Neural crest cell (in vitro differentiated cells): Measurements from ENCODE around the gene SELE. TPM values are rescaled to one million over a fixed set of nuclear protein-coding genes. Genes with fewer than 3 reads are reported as not detected.

Source experiments
- DNase-seq: peaks from one replicate; pipeline ENCODE4 v3.0.0; 2021; ENCODE audit warnings: low read depth, mixed read lengths, low spot score
- H3K27ac Mint-ChIP-seq: one replicate; pipeline ENCODE4 v1.8.0; 2021; ENCODE audit warnings: mild to moderate bottlenecking, mixed read lengths; ENCODE audit not compliant: unreplicated experiment
- H3K27me3 Mint-ChIP-seq: 2 replicates; pipeline ENCODE4 v1.8.0; 2021; ENCODE audit warnings: low read depth, mild to moderate bottlenecking, mixed read lengths
- H3K36me3 Mint-ChIP-seq: 2 replicates; pipeline ENCODE4 v1.8.0; 2021; ENCODE audit warnings: low read depth, mild to moderate bottlenecking, mixed read lengths
- H3K4me1 Mint-ChIP-seq: 2 replicates; pipeline ENCODE4 v1.8.0; 2021; ENCODE audit warnings: mixed read lengths
- H3K4me3 Mint-ChIP-seq: one replicate; pipeline ENCODE4 v1.8.0; 2021; ENCODE audit warnings: mild to moderate bottlenecking, mixed read lengths
- H3K9me3 Mint-ChIP-seq: 2 replicates; pipeline ENCODE4 v1.8.0; 2021; ENCODE audit warnings: mixed read lengths
- CTCF ChIP-seq: fragments of 200-600 bp; sonication (generic); conservative IDR thresholded peaks from 2 replicates; pipeline ENCODE4 v1.5.0; 2021; ENCODE audit warnings: antibody characterized with exemption, mild to moderate bottlenecking
- total RNA-seq: library from RNA; stranded (reverse); gene quantifications from 2 replicates; pipeline ENCODE4 v1.2.1, GENCODE V29; 2021

Gene SELE
- total RNA-seq, 1 donor from 2014 or later = not detected

GRCh38 chr1:169753549-169753948 lies 19.7 kb upstream of the SELE start:
- Mint-ChIP-seq H3K36me3 (no peaks in the 10 kb centered on the region), H3K27ac (no peak overlapping the region), H3K4me3 (no peak overlapping the region), H3K27me3 (peaks cover 18% of the 10 kb centered on the region), H3K4me1 (no peaks in the 10 kb centered on the region), H3K9me3 (no peaks in the 10 kb centered on the region)
- no peak for TF ChIP-seq CTCF
- DNase-seq = no peak

- Mint-ChIP-seq H3K4me1 (no peaks in the 10 kb centered on the region), H3K27me3 (peaks cover 10% of the 10 kb centered on the region), H3K4me3 (no peak overlapping the region), H3K27ac (no peak overlapping the region), H3K36me3 (no peaks in the 10 kb centered on the region), H3K9me3 (no peaks in the 10 kb centered on the region)
- no peak for TF ChIP-seq CTCF
- DNase-seq = no peak
Measured at GRCh38 chr1:169750041-169750440, 16.2 kb upstream of the SELE start.

GRCh38 chr1:169746550-169746949 lies 12.7 kb upstream of the SELE start:
- no peaks in the 10 kb centered on the region for H3K36me3 Mint-ChIP-seq
- TF ChIP-seq CTCF = no peak
- peaks cover 4% of the 10 kb centered on the region for H3K9me3 Mint-ChIP-seq
- DNase-seq = no peak
- H3K27ac Mint-ChIP-seq = no peak overlapping the region
- H3K4me3 Mint-ChIP-seq = no peak overlapping the region
- peaks cover 7% of the 10 kb centered on the region for H3K27me3 Mint-ChIP-seq
- H3K4me1 Mint-ChIP-seq = no peaks in the 10 kb centered on the region

GRCh38 chr1:169745015-169745861 lies 11.4 kb upstream of the SELE start:
- peaks cover 7% of the 10 kb centered on the region for H3K27me3 Mint-ChIP-seq
- no peak overlapping the region for H3K4me3 Mint-ChIP-seq
- no peak for DNase-seq
- no peaks in the 10 kb centered on the region for H3K4me1 Mint-ChIP-seq
- peaks cover 4% of the 10 kb centered on the region for H3K9me3 Mint-ChIP-seq
- H3K27ac Mint-ChIP-seq = no peak overlapping the region
- TF ChIP-seq CTCF = no peak
- no peaks in the 10 kb centered on the region for H3K36me3 Mint-ChIP-seq

- no peak for TF ChIP-seq CTCF
- Mint-ChIP-seq H3K27ac (no peak overlapping the region), H3K27me3 (peaks cover 29% of the 10 kb centered on the region), H3K36me3 (no peaks in the 10 kb centered on the region), H3K9me3 (peaks cover 4% of the 10 kb centered on the region), H3K4me1 (no peaks in the 10 kb centered on the region), H3K4me3 (no peak overlapping the region)
- DNase-seq = no peak
Measured at GRCh38 chr1:169741666-169742394, 8.0 kb upstream of the SELE start.
